ENCODE data around the gene CRYGA.

- TF ChIP-seq REST (IDR thresholded peaks at IDR 0.05; ENCODE audit: insufficient read depth in 1 of 2, low read depth in 2 of 2, low read length in 1 of 2) (no peak), CTCF (IDR thresholded peaks at IDR 0.05) (no peak), SIN3A (IDR thresholded peaks at IDR 0.05; ENCODE audit: borderline replicate concordance, insufficient read depth, low read depth, low read length) (no peak), POLR2AphosphoS5 (IDR thresholded peaks at IDR 0.05; ENCODE audit: low read depth, low read length) (no peak), TCF7L2 (IDR thresholded peaks at IDR 0.05; ENCODE audit: low read depth, low read length) (no peak)
These were observed 29.3 kb upstream of the CRYGA start for GRCh38 chr2:208192611-208193236.

All from Panc1 (cell line).